22Rv1 (cell line): ENCODE data around the gene GLP1R.

ENCODE experiments used
- CTCF ChIP-seq: fragments of 450-650 bp; IDR thresholded peaks from 2 replicates; pipeline ENCODE4 v1.5.1; 2017; ENCODE audit warnings: mild to moderate bottlenecking
- ZFX ChIP-seq: fragments of 450-650 bp; IDR thresholded peaks from 2 replicates; pipeline ENCODE4 v1.6.1; 2017; ENCODE audit warnings: antibody characterized with exemption, borderline replicate concordance

DNA sequence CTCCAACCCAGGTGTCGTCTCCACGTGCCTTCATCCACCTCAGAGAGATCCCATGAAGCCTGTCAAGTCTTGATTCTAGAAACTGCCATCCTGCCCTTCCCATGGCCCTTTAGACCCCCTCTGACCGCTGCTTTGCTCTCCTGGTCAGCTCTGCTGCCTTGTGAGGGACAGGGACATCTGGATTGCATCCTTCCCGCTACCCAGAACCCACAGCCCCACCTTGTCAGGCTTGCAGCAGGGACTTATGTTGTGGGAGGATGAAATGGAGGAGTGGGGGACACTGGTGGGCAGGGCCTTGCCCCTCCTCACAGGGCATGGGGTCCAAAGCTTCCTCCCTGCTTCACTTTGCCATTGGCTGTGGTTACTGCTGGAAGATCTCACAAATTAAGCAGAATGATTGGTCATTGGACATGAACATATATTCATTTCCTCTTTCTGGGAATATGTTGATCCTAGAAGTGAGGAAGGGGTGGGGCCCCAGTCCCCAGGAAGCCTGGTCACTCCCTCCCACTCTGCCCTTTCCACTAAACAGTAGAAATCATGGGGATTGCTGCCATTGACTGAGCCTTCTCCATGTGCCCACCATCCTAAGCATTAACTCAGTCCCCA, 4.5 kb downstream of the GLP1R start:
- TF ChIP-seq CTCF (no peak), ZFX (no peak)
